Measurements from ENCODE around the gene PCYT1A.
"Not testable (repeated sequence)": the region's sequence is repeated elsewhere in the genome, so short reads cannot be mapped to it uniquely, and the experiment has no call there.

- not testable (repeated sequence) for TF ChIP-seq CTCF (IDR thresholded peaks at IDR 0.05); EP300 (IDR thresholded peaks at IDR 0.05); POLR2AphosphoS5 (IDR thresholded peaks at IDR 0.05); POLR2A (IDR thresholded peaks at IDR 0.05; ENCODE audit: low read depth)
Observed at GRCh38 chr3:196314086-196314485, 26.6 kb upstream of the PCYT1A start.
